DND-41 (cell line): Measurements from ENCODE around the gene ZNF658.
"Not testable (repeated sequence)": the region's sequence is repeated elsewhere in the genome, so short reads cannot be mapped to it uniquely, and the experiment has no call there.

ENCODE experiments used
- EZH2 ChIP-seq: IDR thresholded peaks from 3 replicates; pipeline ENCODE4 v1.6.1; 2012; ENCODE audit warnings: borderline replicate concordance, low read depth, mild to moderate bottlenecking, moderate library complexity, low read length, inconsistent platforms; ENCODE audit not compliant: severe bottlenecking
- TF ChIP-seq, protein P1 (sequence below): IDR thresholded peaks from 2 replicates; pipeline ENCODE4 v1.5.1; 2012; ENCODE audit warnings: borderline replicate concordance, low read length, moderate library complexity, mild to moderate bottlenecking; ENCODE audit not compliant: poor library complexity, severe bottlenecking; ENCODE audit errors: extremely low read depth

DNA sequence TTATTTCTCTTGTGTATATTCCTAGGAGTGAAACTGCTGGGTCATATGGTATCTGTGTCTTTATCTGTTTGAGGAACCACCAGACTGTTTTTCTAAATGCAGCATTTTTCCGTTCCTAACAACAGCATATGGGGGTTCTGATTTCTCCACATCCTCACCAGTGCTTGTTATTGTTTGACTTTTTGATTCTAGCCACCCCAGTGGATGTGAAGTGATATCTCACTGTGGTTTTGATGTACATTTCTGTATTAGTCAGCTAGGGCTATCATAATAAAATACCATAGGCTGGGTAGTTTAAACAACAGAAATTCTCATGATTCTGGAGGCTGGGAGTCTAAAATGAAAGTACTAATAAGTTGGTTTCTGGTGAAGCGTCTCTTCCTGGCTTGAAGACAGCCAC, 9.0 kb downstream of the ZNF658 start:
- TF ChIP-seq, protein P1, sequence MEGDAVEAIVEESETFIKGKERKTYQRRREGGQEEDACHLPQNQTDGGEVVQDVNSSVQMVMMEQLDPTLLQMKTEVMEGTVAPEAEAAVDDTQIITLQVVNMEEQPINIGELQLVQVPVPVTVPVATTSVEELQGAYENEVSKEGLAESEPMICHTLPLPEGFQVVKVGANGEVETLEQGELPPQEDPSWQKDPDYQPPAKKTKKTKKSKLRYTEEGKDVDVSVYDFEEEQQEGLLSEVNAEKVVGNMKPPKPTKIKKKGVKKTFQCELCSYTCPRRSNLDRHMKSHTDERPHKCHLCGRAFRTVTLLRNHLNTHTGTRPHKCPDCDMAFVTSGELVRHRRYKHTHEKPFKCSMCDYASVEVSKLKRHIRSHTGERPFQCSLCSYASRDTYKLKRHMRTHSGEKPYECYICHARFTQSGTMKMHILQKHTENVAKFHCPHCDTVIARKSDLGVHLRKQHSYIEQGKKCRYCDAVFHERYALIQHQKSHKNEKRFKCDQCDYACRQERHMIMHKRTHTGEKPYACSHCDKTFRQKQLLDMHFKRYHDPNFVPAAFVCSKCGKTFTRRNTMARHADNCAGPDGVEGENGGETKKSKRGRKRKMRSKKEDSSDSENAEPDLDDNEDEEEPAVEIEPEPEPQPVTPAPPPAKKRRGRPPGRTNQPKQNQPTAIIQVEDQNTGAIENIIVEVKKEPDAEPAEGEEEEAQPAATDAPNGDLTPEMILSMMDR: not testable (repeated sequence)
- not testable (repeated sequence) for TF ChIP-seq EZH2
